Upper lobe of left lung (tissue), 6 donors: Measurements from ENCODE around the gene PFDN2. TPM values are rescaled to one million over a fixed set of nuclear protein-coding genes. Genes with fewer than 3 reads are reported as not detected.

ENCODE experiments used
- ATAC-seq, 2 donors: fragments of 200-7000 bp; cut with Tn5 transposase; one replicate each; pipeline ENCODE4 v1.9.1; 2022; ENCODE audit warnings: mild to moderate bottlenecking in 2 of 2, moderate library complexity in 2 of 2; ENCODE audit not compliant: low FRiP score in 2 of 2
- DNase-seq, 2 donors: peaks; one replicate each; pipeline ENCODE4 v3.0.0-alpha.2; 2019 to 2020
- H3K27ac ChIP-seq, 4 donors: fragments of 200-600 bp; sonication (generic); one replicate each; pipeline ENCODE4 v1.5.1; 2016 to 2019
- H3K27me3 ChIP-seq, 4 donors: fragments of 200-600 bp; sonication (generic); one replicate each; pipeline ENCODE4 v1.5.1; 2017 to 2019
- H3K36me3 ChIP-seq, 4 donors: fragments of 200-600 bp; sonication (generic); one replicate each; pipeline ENCODE4 v1.5.1; 2016 to 2019
- H3K4me1 ChIP-seq, 4 donors: fragments of 200-600 bp; sonication (generic); one replicate each; pipeline ENCODE4 v1.5.1; 2018 to 2019
- H3K4me3 ChIP-seq, 4 donors: fragments of 200-600 bp; sonication (generic); one replicate each; pipeline ENCODE4 v1.5.1; 2017 to 2019; ENCODE audit warnings: mild to moderate bottlenecking in 2 of 4, moderate library complexity in 1 of 4
- H3K9me3 ChIP-seq, 4 donors: fragments of 200-600 bp; sonication (generic); one replicate each; pipeline ENCODE4 v1.5.1; 2018 to 2019
- EP300 ChIP-seq, 4 donors: sonication (generic); formaldehyde crosslinking; IDR thresholded peaks; one replicate each; pipeline ENCODE4 v1.5.1; 2017; ENCODE audit warnings: antibody characterized with exemption in 4 of 4, control low read depth in 2 of 4
- POLR2A ChIP-seq, 4 donors: fragments of 450-650 bp; IDR thresholded peaks; one replicate each; pipeline ENCODE4 v1.5.1; 2016 to 2017; ENCODE audit warnings: antibody characterized with exemption in 4 of 4, mild to moderate bottlenecking in 2 of 4
- POLR2AphosphoS5 ChIP-seq, 2 donors: sonication (generic); formaldehyde crosslinking; IDR thresholded peaks; one replicate each; pipeline ENCODE4 v1.5.1; 2017; ENCODE audit warnings: antibody characterized with exemption in 2 of 2
- WGBS, 2 donors: methylation state at CpG; one replicate each; pipeline ENCODE4 v1.1.5; 2017 to 2018; 5-methylcytosine and 5-hydroxymethylcytosine counted together
- total RNA-seq, 6 donors: library from RNA; depleted of rRNA in 4 of 6; stranded (reverse); fragments of >200 nt in 4 of 6; gene quantifications; one replicate each; pipeline versions ENCODE4 v1.1.0 to v1.2.1, GENCODE V29; 2016 to 2021
- TF ChIP-seq, protein P1 (sequence below), 6 experiments: fragments of 450-650 bp in 4 of 6; fragments of 200-600 bp in 2 of 6; sonication (generic) in 2 of 6; IDR thresholded peaks; one replicate each; pipeline ENCODE4 v1.5.1; 2016 to 2019; ENCODE audit warnings: antibody characterized with exemption in 6 of 6
- donor health status: DM: no; HTN: no; CAD: no; lungs with moderate emphysema.
- donor health status: DM: no; HTN: yes; CAD: no; lungs with severe emphysema.

Gene PFDN2
- total RNA-seq, 6 donors from 2014 or later: 17.8 to 55.9 (median 41.4) TPM

GRCh38 chr1:161164901-161165610 is 47.2 kb upstream of the PFDN2 start:
- Histone ChIP-seq H3K27me3 (no peaks in the 10 kb centered on the region), H3K4me3 (peak overlapping the region in 3 of 4 donors; percentile 54 to 90 (median 62)), H3K27ac (peak overlapping the region; percentile 83 to 92 (median 88)), H3K9me3 (no peaks in the 10 kb centered on the region), H3K4me1 (peaks cover 25 to 44% (median 34%) of the 10 kb centered on the region in 4 donors), H3K36me3 (peaks cover 3 to 35% (median 15%) of the 10 kb centered on the region in 4 donors)
- no peak for TF ChIP-seq POLR2AphosphoS5 (IDR thresholded peaks at IDR 0.05)
- TF ChIP-seq, protein P1, sequence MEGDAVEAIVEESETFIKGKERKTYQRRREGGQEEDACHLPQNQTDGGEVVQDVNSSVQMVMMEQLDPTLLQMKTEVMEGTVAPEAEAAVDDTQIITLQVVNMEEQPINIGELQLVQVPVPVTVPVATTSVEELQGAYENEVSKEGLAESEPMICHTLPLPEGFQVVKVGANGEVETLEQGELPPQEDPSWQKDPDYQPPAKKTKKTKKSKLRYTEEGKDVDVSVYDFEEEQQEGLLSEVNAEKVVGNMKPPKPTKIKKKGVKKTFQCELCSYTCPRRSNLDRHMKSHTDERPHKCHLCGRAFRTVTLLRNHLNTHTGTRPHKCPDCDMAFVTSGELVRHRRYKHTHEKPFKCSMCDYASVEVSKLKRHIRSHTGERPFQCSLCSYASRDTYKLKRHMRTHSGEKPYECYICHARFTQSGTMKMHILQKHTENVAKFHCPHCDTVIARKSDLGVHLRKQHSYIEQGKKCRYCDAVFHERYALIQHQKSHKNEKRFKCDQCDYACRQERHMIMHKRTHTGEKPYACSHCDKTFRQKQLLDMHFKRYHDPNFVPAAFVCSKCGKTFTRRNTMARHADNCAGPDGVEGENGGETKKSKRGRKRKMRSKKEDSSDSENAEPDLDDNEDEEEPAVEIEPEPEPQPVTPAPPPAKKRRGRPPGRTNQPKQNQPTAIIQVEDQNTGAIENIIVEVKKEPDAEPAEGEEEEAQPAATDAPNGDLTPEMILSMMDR (IDR thresholded peaks at IDR 0.05): no peak
- no peak for TF ChIP-seq EP300 (IDR thresholded peaks at IDR 0.05)
- TF ChIP-seq POLR2A (IDR thresholded peaks at IDR 0.05): no peak
- ATAC-seq: no peak
- DNase-seq: no peak
- WGBS, 2 donors: 62 to 69% methylated on average over 12 to 14 of the region's 14 CpGs

DNA sequence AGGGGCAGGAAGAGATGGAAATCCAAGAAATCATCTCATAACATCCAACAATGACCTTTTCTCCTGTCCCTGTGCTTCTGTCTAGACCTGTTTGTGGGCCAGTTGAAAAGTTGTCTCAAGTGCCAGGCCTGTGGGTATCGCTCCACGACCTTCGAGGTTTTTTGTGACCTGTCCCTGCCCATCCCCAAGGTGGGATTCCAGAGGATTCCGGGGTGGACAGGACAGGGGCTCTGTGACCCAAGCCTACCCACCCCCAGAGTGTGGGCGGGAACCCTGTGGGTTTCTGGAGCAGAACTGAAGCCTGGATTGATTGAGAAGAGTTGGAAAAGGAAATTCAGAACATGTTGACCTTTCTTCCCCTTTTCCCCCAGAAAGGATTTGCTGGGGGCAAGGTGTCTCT is 46.0 kb upstream of the PFDN2 start:
- DNase-seq: no peak
- H3K27ac ChIP-seq: no peak overlapping the region
- WGBS, 2 donors: 95 to 97% methylated on average over 4 to 5 of the region's 5 CpGs
- TF ChIP-seq, protein P1 (IDR thresholded peaks at IDR 0.05): no peak
- TF ChIP-seq POLR2A (IDR thresholded peaks at IDR 0.05) (no peak), POLR2AphosphoS5 (IDR thresholded peaks at IDR 0.05) (no peak), EP300 (IDR thresholded peaks at IDR 0.05) (no peak)
- no peaks in the 10 kb centered on the region for H3K27me3 ChIP-seq
- peaks cover 30 to 51% (median 38%) of the 10 kb centered on the region in 4 donors for H3K4me1 ChIP-seq
- H3K4me3 ChIP-seq: no peak overlapping the region
- ATAC-seq: no peak
- peaks cover 3 to 25% (median 6%) of the 10 kb centered on the region in 4 donors for H3K36me3 ChIP-seq
- no peaks in the 10 kb centered on the region for H3K9me3 ChIP-seq

- Histone ChIP-seq H3K27me3 (no peaks in the 10 kb centered on the region), H3K36me3 (peaks cover 3 to 33% (median 8%) of the 10 kb centered on the region in 4 donors), H3K27ac (peak overlapping the region in 1 of 4 donors; percentile 2), H3K9me3 (no peaks in the 10 kb centered on the region), H3K4me1 (peaks cover 32 to 56% (median 40%) of the 10 kb centered on the region in 4 donors), H3K4me3 (no peak overlapping the region)
- WGBS, 2 donors: 91 to 96% methylated on average over 10 of the region's 10 CpGs
- no peak for TF ChIP-seq EP300 (IDR thresholded peaks at IDR 0.05)
- TF ChIP-seq, protein P1 (IDR thresholded peaks at IDR 0.05): no peak
- no peak for TF ChIP-seq POLR2AphosphoS5 (IDR thresholded peaks at IDR 0.05)
- TF ChIP-seq POLR2A (IDR thresholded peaks at IDR 0.05): no peak
- DNase-seq (no peak), ATAC-seq (no peak)
Observed at GRCh38 chr1:161162806-161163205, 45.0 kb upstream of the PFDN2 start.

DNA sequence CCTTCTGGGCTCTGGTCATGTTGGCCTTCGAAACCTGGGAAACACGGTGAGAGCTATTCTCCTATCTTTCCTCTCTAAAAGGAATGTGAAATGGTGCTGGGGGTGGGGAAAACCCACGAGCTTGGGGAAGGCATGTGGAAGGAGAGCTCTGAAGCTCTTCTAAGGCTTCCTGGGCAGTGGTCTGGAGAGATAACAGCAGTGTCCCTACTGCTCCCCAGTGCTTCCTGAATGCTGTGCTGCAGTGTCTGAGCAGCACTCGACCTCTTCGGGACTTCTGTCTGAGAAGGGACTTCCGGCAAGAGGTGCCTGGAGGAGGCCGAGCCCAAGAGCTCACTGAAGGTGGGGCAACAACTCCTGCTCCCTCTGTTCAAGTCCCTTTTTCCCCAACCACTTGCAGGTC is 44.2 kb upstream of the PFDN2 start:
- TF ChIP-seq EP300 (IDR thresholded peaks at IDR 0.05) (no peak), POLR2A (IDR thresholded peaks at IDR 0.05) (no peak), POLR2AphosphoS5 (IDR thresholded peaks at IDR 0.05) (no peak)
- TF ChIP-seq, protein P1 (IDR thresholded peaks at IDR 0.05): no peak

More for the DNA sequence above, 44.2 kb upstream of the PFDN2 start:
- 76 to 77% methylated on average over 4 to 7 of the region's 7 CpGs for WGBS, 2 donors
- H3K36me3 ChIP-seq: peaks cover 3 to 33% (median 12%) of the 10 kb centered on the region in 4 donors
- no peak overlapping the region for H3K4me3 ChIP-seq
- H3K27ac ChIP-seq: peak overlapping the region in 1 of 4 donors; percentile 2
- no peaks in the 10 kb centered on the region for H3K9me3 ChIP-seq
- ATAC-seq (no peak), DNase-seq (no peak)
- H3K27me3 ChIP-seq: no peaks in the 10 kb centered on the region
- H3K4me1 ChIP-seq: peaks cover 29 to 49% (median 35%) of the 10 kb centered on the region in 4 donors
